HepG2 (cell line): ENCODE measurements around the gene CSNK2B. TPM values are rescaled to one million over a fixed set of nuclear protein-coding genes. Genes with fewer than 3 reads are reported as not detected.

ENCODE experiments used
- CBX1 ChIP-seq: IDR thresholded peaks from one replicate; pipeline ENCODE4 v1.6.1; 2016; ENCODE audit warnings: antibody characterized with exemption, low read depth
- DMAP1 ChIP-seq: IDR thresholded peaks from 2 replicates; pipeline ENCODE4 v1.6.1; 2016
- FOXO1 ChIP-seq: sonication (generic); formaldehyde crosslinking; IDR thresholded peaks from 2 replicates; pipeline ENCODE4 v1.4.0; 2020; ENCODE audit warnings: missing genetic modification reagents
- HIVEP1 ChIP-seq: sonication (generic); formaldehyde crosslinking; IDR thresholded peaks from 2 replicates; pipeline ENCODE4 v1.4.0; 2020; ENCODE audit warnings: mild to moderate bottlenecking, missing genetic modification reagents
- KDM6A ChIP-seq: IDR thresholded peaks from 2 replicates; pipeline ENCODE4 v1.6.1; 2016; ENCODE audit warnings: low read depth
- KLF11 ChIP-seq: IDR thresholded peaks from 2 replicates; pipeline ENCODE4 v1.6.1; 2016; ENCODE audit warnings: missing compliant biosample characterization
- LCORL ChIP-seq, 2 experiments: fragments of 450-650 bp in 1 of 2; sonication (generic) in 1 of 2; formaldehyde crosslinking in 1 of 2; IDR thresholded peaks; 2 replicates each; pipeline versions ENCODE4 v1.5.0 to v1.6.1; 2017 to 2020; ENCODE audit warnings: antibody characterized with exemption in 1 of 2, missing genetic modification reagents in 1 of 2
- PRDM10 ChIP-seq: sonication (generic); formaldehyde crosslinking; IDR thresholded peaks from 2 replicates; pipeline ENCODE4 v1.4.0; 2020; ENCODE audit warnings: low read depth, missing genetic modification reagents
- PTBP1 ChIP-seq: fragments of 200-400 bp; formaldehyde crosslinking; IDR thresholded peaks from 2 replicates; pipeline ENCODE4 v1.6.1; 2018; ENCODE audit warnings: low read length, low read depth; ENCODE audit not compliant: poor library complexity, severe bottlenecking
- RFXAP ChIP-seq: sonication (generic); formaldehyde crosslinking; IDR thresholded peaks from 2 replicates; pipeline ENCODE4 v1.4.0; 2020; ENCODE audit warnings: missing genetic modification reagents, borderline replicate concordance
- SAFB2 ChIP-seq: sonication (generic); formaldehyde crosslinking; IDR thresholded peaks from 2 replicates; pipeline ENCODE4 v1.5.1; 2020; ENCODE audit warnings: missing genetic modification reagents, low read depth, mild to moderate bottlenecking, borderline replicate concordance
- SRSF9 ChIP-seq: fragments of 200-400 bp; formaldehyde crosslinking; IDR thresholded peaks from 2 replicates; pipeline ENCODE4 v1.6.1; 2018; ENCODE audit warnings: borderline replicate concordance, mild to moderate bottlenecking, low read depth, low read length; ENCODE audit not compliant: insufficient read depth, poor library complexity, severe bottlenecking
- STAG1 ChIP-seq: sonication (generic); formaldehyde crosslinking; IDR thresholded peaks from 2 replicates; pipeline ENCODE4 v1.4.0; 2020; ENCODE audit warnings: missing genetic modification reagents
- TAF1 ChIP-seq: sonication (generic); formaldehyde crosslinking; IDR thresholded peaks from 2 replicates; pipeline ENCODE4 v1.4.0; 2020; ENCODE audit warnings: missing genetic modification reagents
- ZMYM2 ChIP-seq: sonication (generic); formaldehyde crosslinking; IDR thresholded peaks from 2 replicates; pipeline ENCODE4 v1.8.0; 2022; ENCODE audit warnings: mild to moderate bottlenecking, missing genetic modification reagents
- ZNF747 ChIP-seq: sonication (generic); formaldehyde crosslinking; IDR thresholded peaks from 2 replicates; pipeline ENCODE4 v1.8.1; 2023; ENCODE audit warnings: missing genetic modification reagents, mild to moderate bottlenecking, borderline replicate concordance
- polyA plus RNA-seq, 8 experiments: library from polyadenylated mRNA; depleted of rRNA in 3 of 8; stranded (reverse) in 7 of 8; unstranded in 1 of 8; fragments of >200 nt; fragmentation: Illumina TruSeq in 4 of 8; extraction: Trizol in 4 of 8; gene quantifications; 2 replicates each; pipeline versions ENCODE4 v1.2.1 to v1.2.3, GENCODE V29; 2011 to 2016; ENCODE audit warnings: low read depth in 4 of 8, missing spikeins in 1 of 8, mixed read lengths in 1 of 8; ENCODE audit not compliant: insufficient read depth in 1 of 8
- total RNA-seq, 5 experiments: library from RNA; depleted of rRNA; stranded (reverse); fragments of >200 nt; fragmentation: Illumina TruSeq; extraction: Trizol; gene quantifications; 2 replicates each; pipeline ENCODE4 v1.2.3, GENCODE V29; 2016; ENCODE audit warnings: low read depth in 1 of 5
- TF ChIP-seq, protein P1 (sequence below): IDR thresholded peaks from 2 replicates; pipeline ENCODE4 v1.6.1; 2016; ENCODE audit warnings: mild to moderate bottlenecking
- TF ChIP-seq, protein P2 (sequence below): sonication (generic); formaldehyde crosslinking; IDR thresholded peaks from 2 replicates; pipeline ENCODE4 v1.5.0; 2020; ENCODE audit warnings: missing genetic modification reagents
- TF ChIP-seq, protein P3 (sequence below): sonication (generic); formaldehyde crosslinking; IDR thresholded peaks from 2 replicates; pipeline ENCODE4 v1.5.1; 2020; ENCODE audit warnings: mild to moderate bottlenecking, moderate library complexity, missing genetic modification reagents
- TF ChIP-seq, protein P4 (sequence below): sonication (generic); formaldehyde crosslinking; IDR thresholded peaks from 2 replicates; pipeline ENCODE4 v1.8.1; 2023; ENCODE audit warnings: mild to moderate bottlenecking, moderate library complexity, missing genetic modification reagents

Gene CSNK2B
- total and polyA plus RNA-seq, 2 of the 13 experiments (the other 11 are each of a cell fraction or from before 2014, with no cell fraction given) = 111 to 296 TPM

DNA sequence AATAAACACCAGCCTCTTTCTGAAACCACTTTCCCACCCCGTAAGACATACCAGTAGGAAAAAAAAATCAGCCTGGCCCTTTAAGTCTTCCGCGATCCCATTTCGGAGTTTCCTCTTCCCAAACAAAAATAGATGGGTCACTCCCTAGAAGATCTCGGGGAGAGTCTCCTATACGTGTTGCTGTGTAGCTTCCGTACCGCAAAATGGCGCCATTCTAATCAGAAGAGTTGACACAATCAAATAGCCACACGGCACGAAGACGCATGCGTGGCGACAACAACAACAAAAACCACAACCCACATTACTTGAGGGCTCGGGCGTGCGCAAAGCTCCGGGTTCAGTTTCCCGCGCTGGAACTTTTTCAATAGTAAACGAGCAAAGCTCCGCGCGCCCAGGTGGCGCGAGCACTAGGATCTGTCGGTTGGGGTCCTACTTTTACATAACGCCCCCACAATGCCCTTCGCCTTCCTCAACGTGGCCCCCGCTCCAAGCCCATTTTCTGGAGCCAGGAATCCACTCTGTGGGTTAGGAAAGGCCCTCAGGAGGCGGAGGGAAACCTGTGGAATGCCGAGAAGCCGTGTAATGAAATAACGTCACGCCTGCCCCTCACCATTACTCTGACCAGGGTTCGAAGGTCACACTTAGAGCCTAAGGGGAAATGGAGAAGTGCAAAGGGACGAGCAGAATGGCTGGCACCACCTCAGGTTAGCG lies 935 bp upstream of the CSNK2B start, which contains the start of gene GPANK1 (continued):
- TF ChIP-seq, protein P1, sequence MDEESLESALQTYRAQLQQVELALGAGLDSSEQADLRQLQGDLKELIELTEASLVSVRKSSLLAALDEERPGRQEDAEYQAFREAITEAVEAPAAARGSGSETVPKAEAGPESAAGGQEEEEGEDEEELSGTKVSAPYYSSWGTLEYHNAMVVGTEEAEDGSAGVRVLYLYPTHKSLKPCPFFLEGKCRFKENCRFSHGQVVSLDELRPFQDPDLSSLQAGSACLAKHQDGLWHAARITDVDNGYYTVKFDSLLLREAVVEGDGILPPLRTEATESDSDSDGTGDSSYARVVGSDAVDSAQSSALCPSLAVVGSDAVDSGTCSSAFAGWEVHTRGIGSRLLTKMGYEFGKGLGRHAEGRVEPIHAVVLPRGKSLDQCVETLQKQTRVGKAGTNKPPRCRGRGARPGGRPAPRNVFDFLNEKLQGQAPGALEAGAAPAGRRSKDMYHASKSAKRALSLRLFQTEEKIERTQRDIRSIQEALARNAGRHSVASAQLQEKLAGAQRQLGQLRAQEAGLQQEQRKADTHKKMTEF = peak; percentile 39; the same call in 1 of the 2 replicates
- no peak for TF ChIP-seq CBX1
- peak; percentile 31 for TF ChIP-seq PTBP1
- peak; percentile 21; the same call in 1 of the 2 replicates for TF ChIP-seq RFXAP
- TF ChIP-seq, protein P2, sequence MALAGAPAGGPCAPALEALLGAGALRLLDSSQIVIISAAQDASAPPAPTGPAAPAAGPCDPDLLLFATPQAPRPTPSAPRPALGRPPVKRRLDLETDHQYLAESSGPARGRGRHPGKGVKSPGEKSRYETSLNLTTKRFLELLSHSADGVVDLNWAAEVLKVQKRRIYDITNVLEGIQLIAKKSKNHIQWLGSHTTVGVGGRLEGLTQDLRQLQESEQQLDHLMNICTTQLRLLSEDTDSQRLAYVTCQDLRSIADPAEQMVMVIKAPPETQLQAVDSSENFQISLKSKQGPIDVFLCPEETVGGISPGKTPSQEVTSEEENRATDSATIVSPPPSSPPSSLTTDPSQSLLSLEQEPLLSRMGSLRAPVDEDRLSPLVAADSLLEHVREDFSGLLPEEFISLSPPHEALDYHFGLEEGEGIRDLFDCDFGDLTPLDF (CRISPR knock-in tag) = peak; percentile 97
- peak; percentile 51; the same call in 1 of the 2 replicates for TF ChIP-seq PRDM10 (CRISPR knock-in tag)
- TF ChIP-seq SRSF9 = no peak
- TF ChIP-seq FOXO1 = peak; percentile 67; the same call in 1 of the 2 replicates
- peak; percentile 72 for TF ChIP-seq SAFB2 (CRISPR knock-in tag)
- peak; percentile 55; the same call in 1 of the 2 replicates for TF ChIP-seq ZNF747 (CRISPR knock-in tag)
- TF ChIP-seq, protein P3, sequence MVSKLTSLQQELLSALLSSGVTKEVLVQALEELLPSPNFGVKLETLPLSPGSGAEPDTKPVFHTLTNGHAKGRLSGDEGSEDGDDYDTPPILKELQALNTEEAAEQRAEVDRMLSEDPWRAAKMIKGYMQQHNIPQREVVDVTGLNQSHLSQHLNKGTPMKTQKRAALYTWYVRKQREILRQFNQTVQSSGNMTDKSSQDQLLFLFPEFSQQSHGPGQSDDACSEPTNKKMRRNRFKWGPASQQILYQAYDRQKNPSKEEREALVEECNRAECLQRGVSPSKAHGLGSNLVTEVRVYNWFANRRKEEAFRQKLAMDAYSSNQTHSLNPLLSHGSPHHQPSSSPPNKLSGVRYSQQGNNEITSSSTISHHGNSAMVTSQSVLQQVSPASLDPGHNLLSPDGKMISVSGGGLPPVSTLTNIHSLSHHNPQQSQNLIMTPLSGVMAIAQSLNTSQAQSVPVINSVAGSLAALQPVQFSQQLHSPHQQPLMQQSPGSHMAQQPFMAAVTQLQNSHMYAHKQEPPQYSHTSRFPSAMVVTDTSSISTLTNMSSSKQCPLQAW (CRISPR knock-in tag) = peak; percentile 81
- 0 out of 2 replicates have a peak, but pooled peaks have one; percentile 8 for TF ChIP-seq KDM6A
- TF ChIP-seq STAG1 (CRISPR knock-in tag) = 0 out of 2 replicates have a peak, but pooled peaks have one; percentile 11
- TF ChIP-seq TAF1 (CRISPR knock-in tag) = peak; percentile 42
- 0 out of 2 replicates have a peak, but pooled peaks have one; percentile 74 for TF ChIP-seq KLF11 (CRISPR knock-in tag)
- TF ChIP-seq ZMYM2 = peak; percentile 43; the same call in 1 of the 2 replicates
- TF ChIP-seq DMAP1 (CRISPR knock-in tag) = 0 out of 2 replicates have a peak, but pooled peaks have one; percentile 61
- no peak for TF ChIP-seq HIVEP1
- TF ChIP-seq, protein P4, sequence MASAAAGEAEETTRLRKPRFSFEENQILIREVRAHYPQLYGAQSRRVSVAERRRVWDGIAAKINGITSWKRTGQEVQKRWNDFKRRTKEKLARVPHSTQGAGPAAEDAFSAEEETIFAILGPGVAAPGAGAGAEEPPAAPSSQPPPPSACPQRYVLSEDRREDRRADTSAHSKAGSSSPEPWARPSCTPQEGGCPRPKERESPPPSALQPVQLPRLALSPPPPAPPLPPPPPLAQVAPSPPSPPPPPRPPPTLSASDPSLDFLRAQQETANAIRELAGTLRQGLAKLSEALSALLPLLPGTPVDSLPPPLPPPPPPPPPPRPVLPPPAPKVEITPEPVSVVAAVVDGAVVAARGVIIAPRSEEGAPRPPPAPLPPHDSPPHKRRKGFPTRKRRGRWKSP (CRISPR knock-in tag) = peak; percentile 50
- TF ChIP-seq LCORL (IDR thresholded peaks at IDR 0.05) = no peak
- 0 out of 2 replicates have a peak, but pooled peaks have one; percentile 24 for TF ChIP-seq LCORL (CRISPR knock-in tag; IDR thresholded peaks at IDR 0.05)
